Activated CD4-positive, alpha-beta T cell treated with anti-CD3 and anti-CD28 coated beads for 24 hours (primary cell): Measurements from ENCODE around the gene WDR93.

Experiments
- DNase-seq, 2 donors: peaks; one replicate each; pipeline ENCODE4 v3.0.0-alpha.2; 2020; ENCODE audit warnings: low read depth in 2 of 2

WDR93 gene

DNA sequence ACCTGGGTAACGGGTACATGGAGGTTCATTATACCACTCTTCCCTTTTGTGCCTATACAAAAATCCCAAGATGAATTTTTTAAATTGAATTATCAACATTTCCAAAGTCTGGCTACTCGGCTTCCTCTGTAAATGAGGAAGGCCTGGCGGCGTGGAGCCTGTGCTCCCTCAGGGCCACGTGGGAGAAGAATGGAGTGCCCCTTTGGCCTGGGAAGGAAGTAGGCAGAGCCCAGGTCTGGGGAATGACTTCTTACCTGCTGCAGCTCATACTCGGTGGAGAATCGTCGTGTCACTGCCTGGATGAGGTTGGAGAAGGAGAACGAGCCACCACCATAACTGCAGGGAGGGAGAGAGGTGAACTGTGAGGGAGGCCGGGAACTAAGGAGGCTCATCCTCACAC is 99.6 kb downstream of the WDR93 start:
- no peak for DNase-seq

DNA sequence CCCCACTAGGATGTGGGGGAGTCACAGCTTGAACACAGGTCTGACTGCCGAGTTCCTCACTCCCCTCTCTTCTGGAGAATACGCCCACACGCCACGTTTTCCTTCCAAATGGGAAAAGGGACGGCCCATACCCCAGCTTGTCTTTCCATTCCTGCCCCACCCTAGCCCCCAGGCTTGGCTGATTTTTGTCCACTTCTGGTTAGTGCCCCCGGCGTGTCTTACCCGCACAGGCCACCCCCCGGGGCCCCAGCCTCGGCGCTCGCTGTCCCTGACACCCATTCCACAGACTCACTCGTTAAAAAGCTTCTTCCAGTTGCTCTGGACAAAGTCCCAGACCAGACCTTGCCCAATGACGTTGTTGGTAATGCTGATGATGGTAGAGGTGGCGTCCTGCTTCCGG is 100.0 kb downstream of the WDR93 start:
- no peak for DNase-seq

DNA sequence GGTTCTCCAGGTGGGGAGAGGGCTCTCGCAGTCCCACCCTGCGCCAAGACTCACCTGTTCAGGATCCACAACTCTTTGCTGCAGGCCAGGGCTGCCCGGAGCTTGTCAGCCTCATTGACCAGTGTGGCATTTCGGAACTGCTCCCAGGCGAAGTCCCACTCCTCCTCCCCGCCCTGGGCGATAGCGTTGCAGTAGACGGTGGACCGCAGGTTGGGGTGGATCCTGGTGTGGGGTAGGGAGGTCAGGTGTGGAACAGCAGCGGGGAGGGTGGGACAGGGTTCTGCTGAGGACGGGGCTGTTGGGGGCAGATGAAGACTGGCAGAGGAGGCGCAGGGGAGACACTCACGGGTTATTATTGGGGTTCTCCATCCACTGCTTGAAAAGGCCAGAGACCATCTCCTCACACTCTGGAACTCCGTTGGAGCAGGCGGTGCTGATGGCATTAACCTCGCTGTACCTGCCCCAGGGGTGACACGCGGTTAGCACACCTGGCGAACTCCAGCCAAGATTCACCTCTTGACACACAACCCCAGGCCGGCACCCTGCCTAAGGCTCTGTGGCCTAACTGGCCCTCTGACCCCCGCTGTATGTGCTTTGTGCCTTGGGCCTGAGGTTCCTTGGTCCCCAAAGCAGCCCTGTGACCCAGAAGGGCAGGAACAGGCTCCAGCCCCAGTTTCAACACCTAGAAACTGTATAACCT is 101.6 kb downstream of the WDR93 start:
- no peak for DNase-seq
